ENCODE data around the gene SLC25A26. TPM values are rescaled to one million over a fixed set of nuclear protein-coding genes. Genes with fewer than 3 reads are reported as not detected.

The SLC25A26 gene
- total and polyA plus RNA-seq, 2 donors = 16.2 to 20.9 TPM

DNA sequence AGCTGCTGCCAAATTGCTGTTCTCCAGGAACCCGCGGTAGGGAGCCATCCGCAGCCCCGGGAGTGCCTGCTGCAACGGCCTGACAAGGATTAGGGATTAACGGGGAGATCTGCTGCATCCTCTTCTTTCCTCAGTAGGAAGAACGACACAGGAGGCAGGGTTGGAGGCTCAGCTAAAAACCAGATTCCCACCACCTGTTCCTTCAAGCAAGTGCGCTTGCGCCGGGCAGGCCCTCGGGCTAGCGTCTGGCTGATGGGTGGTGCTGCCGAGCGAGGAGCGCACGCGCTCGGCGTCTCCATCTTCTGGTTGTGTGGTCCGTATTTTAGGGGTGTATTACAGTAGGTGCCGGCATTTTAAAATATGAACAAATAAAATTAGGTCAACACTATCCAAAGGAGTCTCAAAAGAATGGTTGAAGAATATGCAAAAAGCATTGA is 25.4 kb upstream of the SLC25A26 start:
- no peak overlapping the region for H3K4me3 ChIP-seq (ENCODE audit: low read length in 2 of 2)
- H3K9me3 ChIP-seq (ENCODE audit: control insufficient read depth in 2 of 2, insufficient read depth in 1 of 2, low read length in 1 of 2) = no peaks in the 10 kb centered on the region
- no peak overlapping the region for H3K27ac ChIP-seq (ENCODE audit: low read depth in 1 of 2, low read length in 1 of 2)
- 15% methylated on average over 21 of the region's 21 CpGs for WGBS
- peaks cover 5 to 13% of the 10 kb centered on the region in 2 donors for H3K27me3 ChIP-seq (ENCODE audit: control insufficient read depth in 2 of 2, insufficient read depth in 1 of 2, low read length in 1 of 2)
- no peaks in the 10 kb centered on the region for H3K36me3 ChIP-seq (ENCODE audit: control insufficient read depth in 2 of 2, insufficient read depth in 2 of 2, low read length in 1 of 2)
- no peaks in the 10 kb centered on the region for H3K4me1 ChIP-seq (ENCODE audit: control insufficient read depth in 2 of 2, insufficient read depth in 2 of 2, low read length in 2 of 2)
- peak in 1 of 9 donors; percentile 3 for DNase-seq (ENCODE audit: low read depth in 6 of 9, low spot score in 9 of 9)

DNA sequence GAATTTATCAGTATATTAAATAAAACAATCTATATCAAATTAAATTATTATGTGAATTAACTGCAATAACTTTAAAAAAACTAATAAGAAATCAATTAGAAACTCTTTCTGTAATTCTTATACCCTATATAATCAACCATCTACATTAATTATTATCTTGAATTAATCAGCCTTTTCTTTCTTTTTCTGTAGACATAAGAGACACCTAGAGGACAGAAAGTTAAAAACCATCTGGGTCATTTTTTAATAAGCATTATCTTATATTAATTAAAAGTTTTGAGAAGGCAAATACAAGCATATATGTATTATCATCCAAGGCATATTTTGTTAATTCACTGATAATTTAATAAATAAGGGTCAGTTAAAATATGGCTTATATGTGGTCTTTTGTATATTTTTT is 24.2 kb upstream of the SLC25A26 start:
- H3K4me3 ChIP-seq (ENCODE audit: low read length in 2 of 2) = no peak overlapping the region
- no peak for DNase-seq (ENCODE audit: low read depth in 6 of 9, low spot score in 9 of 9)
- peaks cover 5 to 13% of the 10 kb centered on the region in 2 donors for H3K27me3 ChIP-seq (ENCODE audit: control insufficient read depth in 2 of 2, insufficient read depth in 1 of 2, low read length in 1 of 2)
- no peaks in the 10 kb centered on the region for H3K4me1 ChIP-seq (ENCODE audit: control insufficient read depth in 2 of 2, insufficient read depth in 2 of 2, low read length in 2 of 2)
- no peaks in the 10 kb centered on the region for H3K9me3 ChIP-seq (ENCODE audit: control insufficient read depth in 2 of 2, insufficient read depth in 1 of 2, low read length in 1 of 2)
- no peaks in the 10 kb centered on the region for H3K36me3 ChIP-seq (ENCODE audit: control insufficient read depth in 2 of 2, insufficient read depth in 2 of 2, low read length in 1 of 2)
- no peak overlapping the region for H3K27ac ChIP-seq (ENCODE audit: low read depth in 1 of 2, low read length in 1 of 2)

GRCh38 chr3:66198437-66199088 is 22.2 kb upstream of the SLC25A26 start:
- WGBS = 94% methylated on average over 7 of the region's 7 CpGs
- no peak overlapping the region for H3K27ac ChIP-seq (ENCODE audit: low read depth in 1 of 2, low read length in 1 of 2)
- H3K36me3 ChIP-seq (ENCODE audit: control insufficient read depth in 2 of 2, insufficient read depth in 2 of 2, low read length in 1 of 2) = no peaks in the 10 kb centered on the region

GRCh38 chr3:66199089-66199473 is 21.7 kb upstream of the SLC25A26 start:
- Histone ChIP-seq H3K27me3 (ENCODE audit: control insufficient read depth in 2 of 2, insufficient read depth in 1 of 2, low read length in 1 of 2) (peaks cover 5 to 13% of the 10 kb centered on the region in 2 donors), H3K27ac (ENCODE audit: low read depth in 1 of 2, low read length in 1 of 2) (no peak overlapping the region), H3K4me3 (ENCODE audit: low read length in 2 of 2) (no peak overlapping the region), H3K4me1 (ENCODE audit: control insufficient read depth in 2 of 2, insufficient read depth in 2 of 2, low read length in 2 of 2) (no peaks in the 10 kb centered on the region), H3K36me3 (ENCODE audit: control insufficient read depth in 2 of 2, insufficient read depth in 2 of 2, low read length in 1 of 2) (no peaks in the 10 kb centered on the region), H3K9me3 (ENCODE audit: control insufficient read depth in 2 of 2, insufficient read depth in 1 of 2, low read length in 1 of 2) (no peaks in the 10 kb centered on the region)
- DNase-seq (ENCODE audit: low read depth in 6 of 9, low spot score in 9 of 9) = no peak
- 88% methylated on average over 1 of the region's 1 CpG for WGBS

More at GRCh38 chr3:66198437-66199088, 22.2 kb upstream of the SLC25A26 start:
- DNase-seq (ENCODE audit: low read depth in 6 of 9, low spot score in 9 of 9) = no peak
- H3K27me3 ChIP-seq (ENCODE audit: control insufficient read depth in 2 of 2, insufficient read depth in 1 of 2, low read length in 1 of 2) = peaks cover 5 to 13% of the 10 kb centered on the region in 2 donors
- no peaks in the 10 kb centered on the region for H3K4me1 ChIP-seq (ENCODE audit: control insufficient read depth in 2 of 2, insufficient read depth in 2 of 2, low read length in 2 of 2)
- H3K4me3 ChIP-seq (ENCODE audit: low read length in 2 of 2) = no peak overlapping the region
- H3K9me3 ChIP-seq (ENCODE audit: control insufficient read depth in 2 of 2, insufficient read depth in 1 of 2, low read length in 1 of 2) = no peaks in the 10 kb centered on the region

DNA sequence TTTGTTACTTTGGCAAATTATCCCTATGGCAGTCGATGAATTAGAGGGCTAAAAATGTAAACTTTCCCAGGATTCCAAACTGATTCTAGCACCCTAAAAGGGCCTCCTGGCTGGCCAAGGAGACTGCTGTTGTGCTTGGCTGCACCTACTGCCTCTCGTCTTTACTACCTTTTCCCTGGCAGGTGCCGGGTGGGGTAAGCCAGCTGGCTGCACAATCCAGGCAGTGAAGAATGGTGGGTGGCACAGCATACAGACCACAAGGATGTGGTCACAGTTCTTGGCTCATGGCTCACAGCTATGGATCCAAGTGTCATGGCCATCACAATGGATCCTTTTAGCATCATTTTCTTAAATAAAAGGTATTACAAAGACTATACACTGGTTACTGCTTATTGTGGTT is 20.7 kb upstream of the SLC25A26 start:
- no peak overlapping the region for H3K4me3 ChIP-seq (ENCODE audit: low read length in 2 of 2)
- DNase-seq (ENCODE audit: low read depth in 6 of 9, low spot score in 9 of 9) = no peak
- 57% methylated on average over 3 of the region's 3 CpGs for WGBS
- H3K4me1 ChIP-seq (ENCODE audit: control insufficient read depth in 2 of 2, insufficient read depth in 2 of 2, low read length in 2 of 2) = no peaks in the 10 kb centered on the region
- no peaks in the 10 kb centered on the region for H3K9me3 ChIP-seq (ENCODE audit: control insufficient read depth in 2 of 2, insufficient read depth in 1 of 2, low read length in 1 of 2)
- no peaks in the 10 kb centered on the region for H3K36me3 ChIP-seq (ENCODE audit: control insufficient read depth in 2 of 2, insufficient read depth in 2 of 2, low read length in 1 of 2)
- H3K27me3 ChIP-seq (ENCODE audit: control insufficient read depth in 2 of 2, insufficient read depth in 1 of 2, low read length in 1 of 2) = peaks cover under 1 to 8% of the 10 kb centered on the region in 2 donors
- no peak overlapping the region for H3K27ac ChIP-seq (ENCODE audit: low read depth in 1 of 2, low read length in 1 of 2)

GRCh38 chr3:66200786-66201185 is 20.0 kb upstream of the SLC25A26 start:
- WGBS = 94% methylated on average over 2 of the region's 2 CpGs
- Histone ChIP-seq H3K9me3 (ENCODE audit: control insufficient read depth in 2 of 2, insufficient read depth in 1 of 2, low read length in 1 of 2) (no peaks in the 10 kb centered on the region), H3K4me1 (ENCODE audit: control insufficient read depth in 2 of 2, insufficient read depth in 2 of 2, low read length in 2 of 2) (no peaks in the 10 kb centered on the region), H3K36me3 (ENCODE audit: control insufficient read depth in 2 of 2, insufficient read depth in 2 of 2, low read length in 1 of 2) (no peaks in the 10 kb centered on the region), H3K27me3 (ENCODE audit: control insufficient read depth in 2 of 2, insufficient read depth in 1 of 2, low read length in 1 of 2) (peaks cover 0 to 3% of the 10 kb centered on the region in 2 donors), H3K4me3 (ENCODE audit: low read length in 2 of 2) (no peak overlapping the region), H3K27ac (ENCODE audit: low read depth in 1 of 2, low read length in 1 of 2) (no peak overlapping the region)
- no peak for DNase-seq (ENCODE audit: low read depth in 6 of 9, low spot score in 9 of 9)

DNA sequence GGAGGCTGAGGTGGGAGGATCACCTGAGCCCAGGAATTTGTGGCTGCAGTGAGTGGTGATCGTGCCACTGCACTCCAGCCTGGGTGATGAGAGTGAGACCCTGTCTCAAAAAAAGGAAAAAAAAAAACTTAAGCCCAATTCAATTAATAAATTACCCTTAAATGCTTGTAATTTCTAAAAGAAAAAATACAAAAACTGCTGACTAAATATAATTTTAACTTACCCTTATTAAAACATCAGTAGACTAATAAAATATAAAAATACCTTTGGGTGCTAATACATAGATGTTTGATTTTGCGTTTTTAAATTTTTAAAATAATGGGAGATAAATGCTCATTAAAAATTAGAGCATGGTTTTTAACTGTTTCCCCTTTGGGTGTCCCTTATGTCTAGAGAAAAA is 17.5 kb upstream of the SLC25A26 start:
- 91% methylated on average over 2 of the region's 2 CpGs for WGBS
- H3K4me1 ChIP-seq (ENCODE audit: control insufficient read depth in 2 of 2, insufficient read depth in 2 of 2, low read length in 2 of 2) = no peaks in the 10 kb centered on the region
- H3K27ac ChIP-seq (ENCODE audit: low read depth in 1 of 2, low read length in 1 of 2) = no peak overlapping the region
- H3K4me3 ChIP-seq (ENCODE audit: low read length in 2 of 2) = no peak overlapping the region
- no peaks in the 10 kb centered on the region for H3K36me3 ChIP-seq (ENCODE audit: control insufficient read depth in 2 of 2, insufficient read depth in 2 of 2, low read length in 1 of 2)
- H3K9me3 ChIP-seq (ENCODE audit: control insufficient read depth in 2 of 2, insufficient read depth in 1 of 2, low read length in 1 of 2) = no peaks in the 10 kb centered on the region
- no peaks in the 10 kb centered on the region for H3K27me3 ChIP-seq (ENCODE audit: control insufficient read depth in 2 of 2, insufficient read depth in 1 of 2, low read length in 1 of 2)
- DNase-seq (ENCODE audit: low read depth in 6 of 9, low spot score in 9 of 9) = no peak

GRCh38 chr3:66206806-66207205 is 14.0 kb upstream of the SLC25A26 start:
- no peaks in the 10 kb centered on the region for H3K36me3 ChIP-seq (ENCODE audit: control insufficient read depth in 2 of 2, insufficient read depth in 2 of 2, low read length in 1 of 2)
- no peak overlapping the region for H3K27ac ChIP-seq (ENCODE audit: low read depth in 1 of 2, low read length in 1 of 2)
- no peaks in the 10 kb centered on the region for H3K27me3 ChIP-seq (ENCODE audit: control insufficient read depth in 2 of 2, insufficient read depth in 1 of 2, low read length in 1 of 2)
- no peak for DNase-seq (ENCODE audit: low read depth in 6 of 9, low spot score in 9 of 9)
- H3K4me1 ChIP-seq (ENCODE audit: control insufficient read depth in 2 of 2, insufficient read depth in 2 of 2, low read length in 2 of 2) = no peaks in the 10 kb centered on the region
- H3K9me3 ChIP-seq (ENCODE audit: control insufficient read depth in 2 of 2, insufficient read depth in 1 of 2, low read length in 1 of 2) = no peaks in the 10 kb centered on the region
- 96% methylated on average over 7 of the region's 7 CpGs for WGBS
- H3K4me3 ChIP-seq (ENCODE audit: low read length in 2 of 2) = no peak overlapping the region

DNA sequence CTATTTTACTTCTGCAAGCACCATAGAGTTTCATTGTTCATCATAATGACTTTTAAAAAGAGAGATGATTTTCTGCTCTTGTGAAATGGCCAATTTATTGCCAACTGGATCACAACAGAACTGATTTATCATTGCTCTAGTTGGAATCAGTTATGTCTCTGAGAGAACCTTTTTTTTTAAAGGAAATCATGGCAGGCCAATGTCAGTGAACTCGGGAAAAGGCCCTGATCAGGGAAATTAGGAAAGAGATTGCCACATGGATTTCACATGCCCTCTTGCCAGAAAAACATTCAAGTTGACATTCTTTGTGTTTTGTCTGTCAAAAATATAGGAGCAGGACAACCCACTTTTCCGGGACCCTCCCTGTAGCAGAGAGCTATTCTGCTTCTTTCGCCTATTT is 12.6 kb upstream of the SLC25A26 start:
- Histone ChIP-seq H3K4me3 (ENCODE audit: low read length in 2 of 2) (no peak overlapping the region), H3K27me3 (ENCODE audit: control insufficient read depth in 2 of 2, insufficient read depth in 1 of 2, low read length in 1 of 2) (no peaks in the 10 kb centered on the region), H3K9me3 (ENCODE audit: control insufficient read depth in 2 of 2, insufficient read depth in 1 of 2, low read length in 1 of 2) (no peaks in the 10 kb centered on the region), H3K36me3 (ENCODE audit: control insufficient read depth in 2 of 2, insufficient read depth in 2 of 2, low read length in 1 of 2) (no peaks in the 10 kb centered on the region), H3K27ac (ENCODE audit: low read depth in 1 of 2, low read length in 1 of 2) (no peak overlapping the region), H3K4me1 (ENCODE audit: control insufficient read depth in 2 of 2, insufficient read depth in 2 of 2, low read length in 2 of 2) (no peaks in the 10 kb centered on the region)
- WGBS = 98% methylated on average over 3 of the region's 3 CpGs
- DNase-seq (ENCODE audit: low read depth in 6 of 9, low spot score in 9 of 9) = no peak
